ENCODE results near the gene RNU1-3. TPM values are rescaled to one million over a fixed set of nuclear protein-coding genes. Genes with fewer than 3 reads are reported as not detected.
"Not testable (repeated sequence)": the region's sequence is repeated elsewhere in the genome, so short reads cannot be mapped to it uniquely, and the experiment has no call there.

Gene RNU1-3
- total and polyA plus RNA-seq, 2 experiments from 2014 or later = under 0.01 TPM; not detected in 1

GRCh38 chr1:16625497-16626408 is 41.0 kb downstream of the RNU1-3 start:
- Histone ChIP-seq H3K4me1 (ENCODE audit: low read depth) (no peaks in the 10 kb centered on the region), H3K27me3 (no peaks in the 10 kb centered on the region), H3K36me3 (peaks cover 62% of the 10 kb centered on the region), H3K9me3 (ENCODE audit: low read depth) (no peaks in the 10 kb centered on the region), H3K27ac (no peak overlapping the region), H3K4me3 (no peak overlapping the region)
- no peak for DNase-seq (ENCODE audit: low read depth in 1 of 2, low spot score in 1 of 2)
- no peak for TF ChIP-seq CTCF (IDR thresholded peaks at IDR 0.05; ENCODE audit: low read depth, low read length)

GRCh38 chr1:16623812-16624719 is 42.7 kb downstream of the RNU1-3 start:
- not testable (repeated sequence) for DNase-seq (ENCODE audit: low read depth in 1 of 2, low spot score in 1 of 2); H3K27ac ChIP-seq; H3K4me1 ChIP-seq (ENCODE audit: low read depth); H3K4me3 ChIP-seq; H3K9me3 ChIP-seq (ENCODE audit: low read depth); H3K27me3 ChIP-seq
- H3K36me3 ChIP-seq = peaks cover 49% of the 10 kb centered on the region

DNA sequence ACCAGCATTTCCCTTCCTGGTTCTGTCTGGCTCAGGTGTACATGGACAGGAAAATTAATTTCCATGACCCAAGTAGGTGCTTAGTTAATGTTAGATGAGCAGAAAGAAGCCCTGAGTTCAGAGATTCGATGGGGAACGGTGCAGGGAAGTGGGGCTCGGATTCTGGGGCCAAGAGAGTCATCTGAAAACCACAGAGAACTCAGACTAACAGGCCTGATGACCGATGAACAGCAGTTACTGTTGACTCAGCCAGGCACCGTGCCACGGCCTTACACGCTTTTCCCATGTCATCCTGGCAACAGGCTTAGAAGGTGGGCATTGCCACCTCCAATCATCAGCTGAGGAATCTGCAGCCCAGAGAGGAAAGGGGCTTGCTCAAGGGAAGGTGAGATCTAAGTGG is 43.4 kb downstream of the RNU1-3 start:
- not testable (repeated sequence) for H3K4me3 ChIP-seq; H3K27ac ChIP-seq; H3K9me3 ChIP-seq (ENCODE audit: low read depth); H3K4me1 ChIP-seq (ENCODE audit: low read depth); H3K27me3 ChIP-seq
- DNase-seq (ENCODE audit: low read depth in 1 of 2, low spot score in 1 of 2) = peak in 1 of 2 donors; percentile 54
- H3K36me3 ChIP-seq = peaks cover 50% of the 10 kb centered on the region

- not testable (repeated sequence) for H3K4me3 ChIP-seq; H3K27ac ChIP-seq; H3K4me1 ChIP-seq (ENCODE audit: low read depth); DNase-seq (ENCODE audit: low read depth in 1 of 2, low spot score in 1 of 2); H3K27me3 ChIP-seq; H3K9me3 ChIP-seq (ENCODE audit: low read depth)
- peaks cover 44% of the 10 kb centered on the region for H3K36me3 ChIP-seq
These were observed 45.0 kb downstream of the RNU1-3 start for GRCh38 chr1:16621681-16622315.

- Histone ChIP-seq H3K9me3 (ENCODE audit: low read depth) (no peaks in the 10 kb centered on the region), H3K27ac (no peak overlapping the region), H3K4me1 (ENCODE audit: low read depth) (no peaks in the 10 kb centered on the region), H3K4me3 (no peak overlapping the region), H3K27me3 (no peaks in the 10 kb centered on the region), H3K36me3 (peaks cover 40% of the 10 kb centered on the region)
- no peak for TF ChIP-seq CTCF (IDR thresholded peaks at IDR 0.05; ENCODE audit: low read depth, low read length)
- DNase-seq (ENCODE audit: low read depth in 1 of 2, low spot score in 1 of 2) = no peak
These were observed 45.5 kb downstream of the RNU1-3 start for GRCh38 chr1:16621300-16621658.

DNA sequence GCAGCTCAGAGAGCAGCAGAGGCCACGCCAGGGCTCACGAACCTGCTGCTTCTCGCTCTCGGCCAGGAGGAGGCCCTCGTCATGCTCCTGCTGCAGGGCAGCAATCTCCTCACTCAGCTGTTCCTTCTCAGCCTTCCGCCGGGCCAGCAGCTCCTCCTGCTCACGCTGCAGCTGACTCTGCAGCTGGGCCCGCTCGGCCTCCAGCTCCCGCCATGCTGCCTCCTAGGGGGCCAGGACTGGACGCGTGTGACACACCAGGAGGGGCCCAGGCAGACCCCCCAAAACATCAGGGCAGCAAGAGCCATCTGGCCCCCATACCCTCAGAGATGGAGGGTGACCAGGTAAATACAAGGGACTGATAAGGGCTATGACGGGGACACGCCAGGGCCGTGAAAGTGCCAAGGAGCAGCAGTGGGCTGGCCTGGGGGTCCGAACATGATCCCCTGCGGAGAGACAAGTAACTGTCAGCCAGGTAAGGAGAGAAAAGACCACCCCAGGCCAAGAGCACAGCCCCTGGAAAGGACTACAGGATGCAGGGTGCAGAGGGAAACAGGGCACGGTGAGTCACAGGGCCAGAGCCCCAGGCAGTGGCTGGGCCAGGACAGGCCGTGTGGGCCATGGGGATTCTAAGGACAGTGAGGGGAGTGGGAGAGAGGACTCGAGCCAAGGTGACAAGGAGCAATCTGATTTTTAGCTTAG is 46.8 kb downstream of the RNU1-3 start:
- not testable (repeated sequence) for DNase-seq (ENCODE audit: low read depth in 1 of 2, low spot score in 1 of 2); H3K27ac ChIP-seq; H3K4me1 ChIP-seq (ENCODE audit: low read depth); H3K9me3 ChIP-seq (ENCODE audit: low read depth); H3K4me3 ChIP-seq; H3K27me3 ChIP-seq
- peaks cover 31% of the 10 kb centered on the region for H3K36me3 ChIP-seq

DNA sequence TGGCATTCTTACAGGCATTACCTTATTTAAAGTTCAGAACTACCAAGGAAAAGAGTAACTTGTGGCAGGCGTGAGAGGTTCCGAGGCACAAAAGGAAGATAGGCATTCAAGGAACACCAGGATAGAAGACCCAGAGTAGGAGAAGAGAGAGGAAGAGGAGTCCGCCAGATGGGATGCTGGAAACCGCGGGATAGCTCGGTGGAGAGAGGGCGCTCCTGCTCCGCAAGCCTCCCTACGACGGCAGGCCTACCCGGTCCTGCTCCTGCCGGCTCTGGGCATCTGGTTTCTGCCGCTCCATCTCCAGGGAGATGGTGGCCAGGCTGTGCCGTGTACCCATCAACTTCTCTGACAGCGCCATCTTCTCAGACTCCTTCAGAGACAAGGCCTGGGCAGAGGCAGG is 48.0 kb downstream of the RNU1-3 start:
- no peak for DNase-seq (ENCODE audit: low read depth in 1 of 2, low spot score in 1 of 2)
- Histone ChIP-seq H3K4me3 (no peak overlapping the region), H3K36me3 (peaks cover 21% of the 10 kb centered on the region), H3K27ac (no peak overlapping the region), H3K4me1 (ENCODE audit: low read depth) (peaks cover 6% of the 10 kb centered on the region), H3K9me3 (ENCODE audit: low read depth) (no peaks in the 10 kb centered on the region), H3K27me3 (peaks cover 5% of the 10 kb centered on the region)
- no peak for TF ChIP-seq CTCF (IDR thresholded peaks at IDR 0.05; ENCODE audit: low read depth, low read length)

Measured in cardiac muscle cell (in vitro differentiated cells and primary cell).